Stimulated activated CD8-positive, alpha-beta memory T cell treated with anti-CD3 and anti-CD28 coated beads, Interleukin-15, amount 100 ng/mL, for 24 hours (primary cell): Measurements from ENCODE around the gene MRPS31.
"Not testable (repeated sequence)": the region's sequence is repeated elsewhere in the genome, so short reads cannot be mapped to it uniquely, and the experiment has no call there.

Source experiments
- DNase-seq: peaks from one replicate; pipeline ENCODE4 v3.0.0-alpha.2; 2020; ENCODE audit warnings: low read depth

The MRPS31 gene

GRCh38 chr13:40758811-40759210 lies 12.2 kb downstream of the MRPS31 start:
- DNase-seq, result no peak

GRCh38 chr13:40756042-40756441 lies 14.9 kb downstream of the MRPS31 start:
- no peak for DNase-seq

GRCh38 chr13:40755082-40755700 lies 15.8 kb downstream of the MRPS31 start:
- DNase-seq, result no peak

GRCh38 chr13:40749327-40749726 lies 21.7 kb downstream of the MRPS31 start:
- no peak for DNase-seq

- not testable (repeated sequence) for DNase-seq
Measured at GRCh38 chr13:40735232-40735548, 35.8 kb downstream of the MRPS31 start.

GRCh38 chr13:40734536-40735231 lies 36.3 kb downstream of the MRPS31 start:
- not testable (repeated sequence) for DNase-seq

- DNase-seq, result no peak
Measured at GRCh38 chr13:40732658-40733057, 38.3 kb downstream of the MRPS31 start.

- DNase-seq, result no peak
Measured at GRCh38 chr13:40728595-40728994, 42.4 kb downstream of the MRPS31 start.

- DNase-seq, result not testable (repeated sequence)
Measured at GRCh38 chr13:40714433-40714832, 56.6 kb downstream of the MRPS31 start.

GRCh38 chr13:40706439-40706838 lies 64.6 kb downstream of the MRPS31 start:
- no peak for DNase-seq

GRCh38 chr13:40697711-40698110 lies 73.3 kb downstream of the MRPS31 start:
- no peak for DNase-seq

- no peak for DNase-seq
Measured at GRCh38 chr13:40694426-40694825, 76.6 kb downstream of the MRPS31 start.

- DNase-seq, result no peak
Measured at GRCh38 chr13:40692946-40693345, 78.0 kb downstream of the MRPS31 start.

GRCh38 chr13:40688781-40689180 lies 82.2 kb downstream of the MRPS31 start:
- no peak for DNase-seq

GRCh38 chr13:40682449-40683240 lies 88.3 kb downstream of the MRPS31 start:
- no peak for DNase-seq

- DNase-seq, result no peak
Measured at GRCh38 chr13:40681341-40682146, 89.4 kb downstream of the MRPS31 start.

GRCh38 chr13:40680659-40681323 lies 90.2 kb downstream of the MRPS31 start:
- DNase-seq, result no peak

GRCh38 chr13:40679480-40679985 lies 91.5 kb downstream of the MRPS31 start:
- no peak for DNase-seq
